ENCODE measurements around the gene CDK14.

- no peak for TF ChIP-seq POLR2A (IDR thresholded peaks at IDR 0.05)
- no peak for TF ChIP-seq CTCF (IDR thresholded peaks at IDR 0.05)
These were observed 151.4 kb downstream of the CDK14 start for GRCh38 chr7:90747516-90747915.
